MM.1S (cell line): ENCODE measurements around the gene CLEC16A.

ENCODE experiments used
- DNase-seq: peaks from one replicate; pipeline ENCODE4 v3.0.0-alpha.2; 2015
- H2AFZ ChIP-seq: fragments of 300-600 bp; sonication (generic); 2 replicates; pipeline ENCODE4 v1.6.0; 2016; ENCODE audit warnings: antibody characterized with exemption, low read length
- H3F3A ChIP-seq: fragments of 300-600 bp; sonication (generic); 2 replicates; pipeline ENCODE4 v1.6.1; 2016; ENCODE audit warnings: mild to moderate bottlenecking, antibody characterized with exemption, low read length, moderate library complexity, mixed read lengths; ENCODE audit not compliant: insufficient read depth
- H3K27ac ChIP-seq: fragments of 300-600 bp; sonication (generic); 2 replicates; pipeline ENCODE4 v1.5.1; 2016; ENCODE audit warnings: mild to moderate bottlenecking, low read length
- H3K27me3 ChIP-seq: fragments of 300-600 bp; sonication (generic); replicated peaks from 2 replicates; pipeline ENCODE4 v1.6.0; 2016; ENCODE audit warnings: low read length; ENCODE audit not compliant: insufficient read depth
- H3K36me3 ChIP-seq: fragments of 300-600 bp; sonication (generic); replicated peaks from 2 replicates; pipeline ENCODE4 v1.6.1; 2016; ENCODE audit warnings: mild to moderate bottlenecking, low read length, mixed read lengths; ENCODE audit not compliant: insufficient read depth
- H3K4me1 ChIP-seq: fragments of 300-600 bp; sonication (generic); 2 replicates; pipeline ENCODE4 v1.6.1; 2016; ENCODE audit warnings: low read length, mixed read lengths
- H3K4me2 ChIP-seq: fragments of 300-600 bp; sonication (generic); 2 replicates; pipeline ENCODE4 v1.6.0; 2016; ENCODE audit warnings: low read depth, low read length
- H3K4me3 ChIP-seq: fragments of 300-600 bp; sonication (generic); 2 replicates; pipeline ENCODE4 v1.5.1; 2016; ENCODE audit warnings: low read length, mixed read lengths
- H3K79me2 ChIP-seq: fragments of 300-600 bp; sonication (generic); 2 replicates; pipeline ENCODE4 v1.6.1; 2016; ENCODE audit warnings: mixed run types, low read length, mixed read lengths
- H3K9ac ChIP-seq: fragments of 300-600 bp; sonication (generic); 2 replicates; pipeline ENCODE4 v1.6.1; 2016; ENCODE audit warnings: low read length, mixed read lengths
- H3K9me2 ChIP-seq: fragments of 300-600 bp; sonication (generic); replicated peaks from 2 replicates; pipeline ENCODE4 v1.6.1; 2016; ENCODE audit warnings: mild to moderate bottlenecking, low read length, mixed read lengths; ENCODE audit not compliant: insufficient read depth
- H3K9me3 ChIP-seq: fragments of 300-600 bp; sonication (generic); replicated peaks from 2 replicates; pipeline ENCODE4 v1.6.1; 2016; ENCODE audit warnings: mild to moderate bottlenecking, low read length, mixed read lengths; ENCODE audit not compliant: insufficient read depth
- H4K20me1 ChIP-seq: fragments of 300-600 bp; sonication (generic); 2 replicates; pipeline ENCODE4 v1.6.1; 2016; ENCODE audit warnings: mild to moderate bottlenecking, low read length, moderate library complexity, mixed read lengths; ENCODE audit not compliant: insufficient read depth
- CTCF ChIP-seq: fragments of 300-600 bp; sonication (generic); IDR thresholded peaks from 2 replicates; pipeline ENCODE4 v1.5.1; 2016; ENCODE audit warnings: antibody characterized with exemption, low read length, mixed read lengths
- EZH2 ChIP-seq: fragments of 300-600 bp; sonication (generic); optimal IDR thresholded peaks from 2 replicates; pipeline ENCODE3; 2017; ENCODE audit warnings: low read depth, mild to moderate bottlenecking, antibody characterized with exemption, low read length, mixed read lengths
- EZH2phosphoT487 ChIP-seq: fragments of 300-600 bp; sonication (generic); IDR thresholded peaks from 2 replicates; pipeline ENCODE4 v1.6.1; 2018; ENCODE audit warnings: antibody characterized with exemption, low read length

CLEC16A gene

GRCh38 chr16:11076259-11077018 is 132.1 kb downstream of the CLEC16A start:
- peaks cover 14% of the 10 kb centered on the region for H3F3A ChIP-seq
- H3K27me3 ChIP-seq: no peaks in the 10 kb centered on the region
- no peak for DNase-seq
- H3K9ac ChIP-seq: no peak overlapping the region
- no peaks in the 10 kb centered on the region for H3K79me2 ChIP-seq
- no peaks in the 10 kb centered on the region for H4K20me1 ChIP-seq
- no peaks in the 10 kb centered on the region for H3K9me3 ChIP-seq
- H3K4me3 ChIP-seq: no peak overlapping the region
- peaks cover 29% of the 10 kb centered on the region for H3K4me1 ChIP-seq
- H3K36me3 ChIP-seq: no peaks in the 10 kb centered on the region
- H3K9me2 ChIP-seq: no peaks in the 10 kb centered on the region
- H2AFZ ChIP-seq: no peak overlapping the region
- H3K27ac ChIP-seq: no peak overlapping the region
- no peak overlapping the region for H3K4me2 ChIP-seq
- TF ChIP-seq CTCF (no peak), EZH2 (no peak)

- Histone ChIP-seq H3K9ac (no peak overlapping the region), H2AFZ (no peak overlapping the region), H3K27me3 (no peaks in the 10 kb centered on the region), H3K9me3 (no peaks in the 10 kb centered on the region), H3K4me1 (peaks cover 29% of the 10 kb centered on the region), H3K79me2 (no peaks in the 10 kb centered on the region), H3K27ac (peak overlapping the region; percentile 79; the same call in 1 of the 2 replicates), H3K9me2 (no peaks in the 10 kb centered on the region), H3K4me2 (no peak overlapping the region), H4K20me1 (no peaks in the 10 kb centered on the region), H3F3A (peaks cover 14% of the 10 kb centered on the region), H3K4me3 (no peak overlapping the region), H3K36me3 (no peaks in the 10 kb centered on the region)
- DNase-seq: no peak
- TF ChIP-seq EZH2 (no peak), EZH2phosphoT487 (no peak), CTCF (no peak)
Measured at GRCh38 chr16:11078812-11079459, 134.6 kb downstream of the CLEC16A start.

- Histone ChIP-seq H3K4me3 (no peak overlapping the region), H3K27me3 (no peaks in the 10 kb centered on the region), H3K4me1 (peaks cover 29% of the 10 kb centered on the region), H3K36me3 (no peaks in the 10 kb centered on the region), H3K9me2 (no peaks in the 10 kb centered on the region), H4K20me1 (no peaks in the 10 kb centered on the region), H3K79me2 (no peaks in the 10 kb centered on the region), H2AFZ (no peak overlapping the region), H3K4me2 (no peak overlapping the region), H3F3A (peaks cover 14% of the 10 kb centered on the region), H3K27ac (no peak overlapping the region), H3K9ac (no peak overlapping the region), H3K9me3 (no peaks in the 10 kb centered on the region)
- DNase-seq: no peak
- TF ChIP-seq CTCF (no peak), EZH2 (no peak), EZH2phosphoT487 (no peak)
Measured at GRCh38 chr16:11079652-11080187, 135.4 kb downstream of the CLEC16A start.
